Caco-2 (cell line): Measurements from ENCODE around the gene TMEM86A. TPM values are rescaled to one million over a fixed set of nuclear protein-coding genes. Genes with fewer than 3 reads are reported as not detected.

Experiments
- BruUV-seq: library from RNA; stranded (reverse); fragments of 400-500 nt; replicated peaks from 2 replicates; lab custom pipeline; 2021; lab: Mats Ljungman, UMichigan
- CTCF ChIA-PET: fragments of 300-600 bp; sonication (Branson Sonifier 250); formaldehyde crosslinking; loops from one replicate; lab custom pipeline; 2022; ENCODE audit warnings: antibody characterized with exemption; lab: Charles Lee
- POLR2A ChIA-PET: fragments of 300-600 bp; sonication (Branson Sonifier 250); formaldehyde crosslinking; loops from one replicate; lab custom pipeline; 2022; ENCODE audit warnings: antibody characterized with exemption; lab: Charles Lee
- DNase-seq, 2 experiments: peaks; one replicate each; pipeline versions ENCODE4 v3.0.0 to v3.0.0-alpha.2; 2020 to 2022
- H3K27me3 ChIP-seq: replicated peaks from 2 replicates; pipeline ENCODE4 v1.6.0; 2011; ENCODE audit warnings: low read length; ENCODE audit not compliant: control insufficient read depth, insufficient read depth
- H3K36me3 ChIP-seq: 2 replicates; pipeline ENCODE4 v1.5.1; 2011; ENCODE audit warnings: low read length; ENCODE audit not compliant: control insufficient read depth, insufficient read depth
- H3K4me1 ChIP-seq: fragments of 250-450 bp; sonication (Bioruptor Pico); 2 replicates; pipeline ENCODE4 v1.5.1; 2020; ENCODE audit warnings: mild to moderate bottlenecking
- H3K4me3 ChIP-seq: 2 replicates; pipeline ENCODE4 v1.5.1; 2011; ENCODE audit warnings: low read depth, mild to moderate bottlenecking, control low read depth, low read length
- H3K9me3 ChIP-seq: fragments of 250-450 bp; sonication (Bioruptor Pico); 2 replicates; pipeline ENCODE4 v1.5.1; 2020; ENCODE audit warnings: mild to moderate bottlenecking, moderate library complexity
- H3K27ac Mint-ChIP-seq: one replicate; pipeline ENCODE4 v1.8.0; 2022; ENCODE audit warnings: mixed read lengths; ENCODE audit not compliant: unreplicated experiment
- H3K27me3 Mint-ChIP-seq: one replicate; pipeline ENCODE4 v1.8.0; 2022; ENCODE audit warnings: mixed read lengths; ENCODE audit not compliant: insufficient read depth, unreplicated experiment
- H3K36me3 Mint-ChIP-seq: one replicate; pipeline ENCODE4 v1.8.0; 2022; ENCODE audit warnings: mild to moderate bottlenecking, mixed read lengths; ENCODE audit not compliant: insufficient read depth, unreplicated experiment
- H3K4me1 Mint-ChIP-seq: one replicate; pipeline ENCODE4 v1.8.0; 2022; ENCODE audit warnings: low read depth, mixed read lengths; ENCODE audit not compliant: unreplicated experiment
- H3K4me3 Mint-ChIP-seq: one replicate; pipeline ENCODE4 v1.8.0; 2022; ENCODE audit warnings: mild to moderate bottlenecking, moderate library complexity, mixed read lengths; ENCODE audit not compliant: unreplicated experiment
- H3K9me3 Mint-ChIP-seq: one replicate; pipeline ENCODE4 v1.8.0; 2022; ENCODE audit warnings: mixed read lengths; ENCODE audit not compliant: unreplicated experiment
- CTCF ChIP-seq, 2 experiments: fragments of 200-600 bp in 1 of 2; IDR thresholded peaks; 1 replicate in 1 of 2; 2 replicates in 1 of 2; pipeline versions ENCODE4 v1.5.1 to v1.8.0; 2011 to 2022; ENCODE audit warnings: antibody characterized with exemption in 1 of 2, control low read depth in 1 of 2, inconsistent platforms in 1 of 2, low read depth in 1 of 2, low read length in 1 of 2, mild to moderate bottlenecking in 1 of 2, moderate library complexity in 1 of 2; ENCODE audit not compliant: insufficient read depth in 1 of 2, severe bottlenecking in 1 of 2, unreplicated experiment in 1 of 2
- intact Hi-C: fragments of 100-400 bp; cut with micrococcal nuclease; formaldehyde crosslinking; loops from one replicate; pipeline ENCODE4 v1.10.0; 2022; ENCODE audit not compliant: unreplicated experiment
- total RNA-seq: library from RNA; stranded (reverse); gene quantifications from 2 replicates; pipeline ENCODE4 v1.2.3, GENCODE V29; 2022

TMEM86A gene
- total RNA-seq, 1 experiment from 2014 or later: 0.25 TPM

- Histone ChIP-seq H3K9me3 (no peaks in the 10 kb centered on the region), H3K4me1 (peaks cover 2% of the 10 kb centered on the region; the same call in 1 of the 2 replicates), H3K36me3 (no peaks in the 10 kb centered on the region), H3K27me3 (no peaks in the 10 kb centered on the region), H3K4me3 (no peak overlapping the region)
- Mint-ChIP-seq H3K9me3 (no peaks in the 10 kb centered on the region), H3K27me3 (peaks cover 10% of the 10 kb centered on the region), H3K4me1 (peaks cover 7% of the 10 kb centered on the region), H3K36me3 (no peaks in the 10 kb centered on the region), H3K27ac (no peak overlapping the region), H3K4me3 (no peak overlapping the region)
- CTCF ChIA-PET: interaction anchor here (1.3 kb wide), 1 partner anchor 12 kb away, joined by 4 read pairs; no protein-coding TSS in a partner anchor
- TF ChIP-seq CTCF (IDR thresholded peaks at IDR 0.05; ENCODE audit: insufficient read depth in 1 of 2, low read depth in 1 of 2, low read length in 1 of 2, severe bottlenecking in 1 of 2, unreplicated experiment in 1 of 2): no peak
- no TSS peak for BruUV-seq
- no peak for DNase-seq
- intact Hi-C loops: no loop called here
- POLR2A ChIA-PET: no interaction called here
Observed at GRCh38 chr11:18715476-18715875, 16.9 kb downstream of the TMEM86A start.

GRCh38 chr11:18720091-18720807 lies 21.7 kb downstream of the TMEM86A start:
- Mint-ChIP-seq H3K4me1 (peaks cover 9% of the 10 kb centered on the region), H3K4me3 (peak overlapping the region; percentile 79), H3K27ac (no peak overlapping the region), H3K27me3 (peaks cover 6% of the 10 kb centered on the region), H3K9me3 (no peaks in the 10 kb centered on the region), H3K36me3 (no peaks in the 10 kb centered on the region)
- ChIA-PET POLR2A (no interaction called here), CTCF (interaction anchor here (0.7 kb wide), 1 partner anchor 11 kb away, joined by 3 read pairs; no protein-coding TSS in a partner anchor)
- no peaks in the 10 kb centered on the region for H3K9me3 ChIP-seq
- no peak overlapping the region for H3K4me3 ChIP-seq
- intact Hi-C loops: no loop called here
- DNase-seq: no peak
- no peaks in the 10 kb centered on the region for H3K36me3 ChIP-seq
- no TSS peak for BruUV-seq
- no peaks in the 10 kb centered on the region for H3K27me3 ChIP-seq
- H3K4me1 ChIP-seq: peaks cover 6% of the 10 kb centered on the region; the same call in 1 of the 2 replicates
- TF ChIP-seq CTCF (IDR thresholded peaks at IDR 0.05; ENCODE audit: insufficient read depth in 1 of 2, low read depth in 1 of 2, low read length in 1 of 2, severe bottlenecking in 1 of 2, unreplicated experiment in 1 of 2): no peak

- ChIA-PET POLR2A (no interaction called here), CTCF (interaction anchor here (0.7 to 1.2 kb wide), 6 partner anchors 10 to 477 kb away, joined by 3 to 8 read pairs (median 4); partner anchors contain the start of gene SPTY2D1)
- no peak overlapping the region for H3K27ac Mint-ChIP-seq
- peak overlapping the region; percentile 79 for H3K4me3 Mint-ChIP-seq
- no peaks in the 10 kb centered on the region for H3K9me3 Mint-ChIP-seq
- TF ChIP-seq CTCF (IDR thresholded peaks at IDR 0.05; ENCODE audit: insufficient read depth in 1 of 2, low read depth in 1 of 2, low read length in 1 of 2, severe bottlenecking in 1 of 2, unreplicated experiment in 1 of 2): no peak
- H3K4me1 Mint-ChIP-seq: peaks cover 9% of the 10 kb centered on the region
- Histone ChIP-seq H3K9me3 (no peaks in the 10 kb centered on the region), H3K36me3 (no peaks in the 10 kb centered on the region), H3K27me3 (no peaks in the 10 kb centered on the region), H3K4me3 (peak overlapping the region; percentile 30), H3K4me1 (peaks cover 6% of the 10 kb centered on the region; the same call in 1 of the 2 replicates)
- DNase-seq: peak; percentile 71 to 80
- no TSS peak for BruUV-seq
- peaks cover 6% of the 10 kb centered on the region for H3K27me3 Mint-ChIP-seq
- no peaks in the 10 kb centered on the region for H3K36me3 Mint-ChIP-seq
- intact Hi-C loops: no loop called here
Observed at GRCh38 chr11:18720808-18721560, 22.4 kb downstream of the TMEM86A start.
